Eye (tissue), 1 donor: ENCODE results near the gene HDX.
"Not testable (repeated sequence)": the region's sequence is repeated elsewhere in the genome, so short reads cannot be mapped to it uniquely, and the experiment has no call there.

ENCODE experiments used
- DNase-seq: peaks from one replicate; pipeline ENCODE4 v3.0.0-alpha.2; 2015

HDX gene

GRCh38 chrX:84336646-84337045, 165.6 kb downstream of the HDX start:
- no peak for DNase-seq

- no peak for DNase-seq
These were observed 167.1 kb downstream of the HDX start for GRCh38 chrX:84335121-84335520.

- no peak for DNase-seq
These were observed 180.0 kb downstream of the HDX start for GRCh38 chrX:84322083-84322827.

GRCh38 chrX:84320614-84321013, 181.6 kb downstream of the HDX start:
- DNase-seq = no peak

- no peak for DNase-seq
These were observed 182.2 kb downstream of the HDX start for GRCh38 chrX:84320023-84320422.

GRCh38 chrX:84318661-84319060, 183.6 kb downstream of the HDX start:
- no peak for DNase-seq

- not testable (repeated sequence) for DNase-seq
These were observed 186.3 kb downstream of the HDX start for GRCh38 chrX:84315946-84316345.
